ENCODE results near the gene RGL1.

The RGL1 gene

GRCh38 chr1:183871142-183871541, 66.2 kb downstream of the RGL1 start:
- no peak for DNase-seq

- no peak for DNase-seq
Measured at GRCh38 chr1:183871601-183872000, 66.7 kb downstream of the RGL1 start.

- DNase-seq: no peak
Measured at GRCh38 chr1:183872403-183872802, 67.5 kb downstream of the RGL1 start.

GRCh38 chr1:183873642-183874041, 68.7 kb downstream of the RGL1 start:
- no peak for DNase-seq

- DNase-seq: no peak
Measured at GRCh38 chr1:183876309-183876708, 71.4 kb downstream of the RGL1 start.

GRCh38 chr1:183877053-183877720, 72.3 kb downstream of the RGL1 start:
- DNase-seq: no peak

GRCh38 chr1:183879494-183879893, 74.6 kb downstream of the RGL1 start:
- DNase-seq: no peak

GRCh38 chr1:183879966-183880365, 75.0 kb downstream of the RGL1 start:
- DNase-seq: no peak

GRCh38 chr1:183880531-183881243, 75.8 kb downstream of the RGL1 start:
- no peak for DNase-seq

- DNase-seq: no peak
Measured at GRCh38 chr1:183881387-183882131, 76.6 kb downstream of the RGL1 start.

- no peak for DNase-seq
Measured at GRCh38 chr1:183882335-183883167, 77.6 kb downstream of the RGL1 start.

- no peak for DNase-seq
Measured at GRCh38 chr1:183883623-183884022, 78.7 kb downstream of the RGL1 start.

- no peak for DNase-seq
Measured at GRCh38 chr1:183884526-183884925, 79.6 kb downstream of the RGL1 start.

GRCh38 chr1:183885142-183885735, 80.3 kb downstream of the RGL1 start:
- no peak for DNase-seq

- DNase-seq: no peak
Measured at GRCh38 chr1:183886083-183886828, 81.3 kb downstream of the RGL1 start.

GRCh38 chr1:183886853-183887252, 81.9 kb downstream of the RGL1 start:
- no peak for DNase-seq

- no peak for DNase-seq
Measured at GRCh38 chr1:183887826-183888819, 83.2 kb downstream of the RGL1 start.

- DNase-seq: no peak
Measured at GRCh38 chr1:183889095-183889494, 84.2 kb downstream of the RGL1 start.

GRCh38 chr1:183891158-183891856, 86.4 kb downstream of the RGL1 start:
- no peak for DNase-seq

GRCh38 chr1:183892351-183892793, 87.5 kb downstream of the RGL1 start:
- DNase-seq: no peak

Data from stimulated activated CD4-positive, alpha-beta T cell treated with anti-CD3 and anti-CD28 coated beads, Interleukin-15, amount 100 ng/mL, for 24 hours (primary cell).